Thoracic aorta (tissue), 2 donors: Measurements from ENCODE around the gene SAMD9. TPM values are rescaled to one million over a fixed set of nuclear protein-coding genes. Genes with fewer than 3 reads are reported as not detected.
A peak's percentile ranks its signal among the peaks of the same experiment; 100 is the strongest.

Experiments
- ATAC-seq: fragments of 150-250 bp; one replicate; pipeline ENCODE4 v1.8.0; 2017; ENCODE audit warnings: low read depth; ENCODE audit not compliant: insufficient number of reproducible peaks, low FRiP score
- DNase-seq: peaks from one replicate; pipeline ENCODE4 v3.0.0-alpha.2; 2020; ENCODE audit warnings: low spot score
- H3K27ac ChIP-seq, 2 donors: fragments of 200-600 bp; sonication (generic); 1 replicate in 1 of 2; 2 replicates in 1 of 2; pipeline ENCODE4 v1.5.1; 2016; ENCODE audit warnings: mild to moderate bottlenecking in 2 of 2, moderate library complexity in 2 of 2
- H3K27me3 ChIP-seq: fragments of 200-600 bp; sonication (generic); replicated peaks from 2 replicates; pipeline ENCODE4 v1.6.0; 2016; ENCODE audit warnings: mild to moderate bottlenecking; ENCODE audit not compliant: insufficient read depth
- H3K36me3 ChIP-seq: fragments of 200-600 bp; sonication (generic); one replicate; pipeline ENCODE4 v1.5.1; 2016
- H3K4me1 ChIP-seq, 2 donors: fragments of 200-600 bp; sonication (generic); 1 replicate in 1 of 2; 2 replicates in 1 of 2; pipeline versions ENCODE4 v1.5.1 to v1.6.0; 2016; ENCODE audit warnings: low read depth in 2 of 2, mild to moderate bottlenecking in 1 of 2; ENCODE audit not compliant: control insufficient read depth in 1 of 2
- H3K4me3 ChIP-seq: fragments of 200-600 bp; sonication (generic); 2 replicates; pipeline ENCODE4 v1.5.1; 2016; ENCODE audit warnings: mild to moderate bottlenecking
- H3K9me3 ChIP-seq: fragments of 200-600 bp; sonication (generic); 2 replicates; pipeline ENCODE4 v1.5.1; 2016
- total RNA-seq, 2 donors: library from RNA; depleted of rRNA; stranded (reverse); fragments of >200 nt; gene quantifications; one replicate each; pipeline versions ENCODE4 v1.1.0 to v1.2.3, GENCODE V29; 2016
- TF ChIP-seq, protein P1 (sequence below): fragments of 200-600 bp; sonication (generic); IDR thresholded peaks from one replicate; pipeline ENCODE4 v1.5.1; 2019; ENCODE audit warnings: antibody characterized with exemption

The SAMD9 gene
- total RNA-seq, 2 donors from 2014 or later = 10.2 TPM

- H3K36me3 ChIP-seq = no peaks in the 10 kb centered on the region
- no peak for ATAC-seq
- TF ChIP-seq, protein P1, sequence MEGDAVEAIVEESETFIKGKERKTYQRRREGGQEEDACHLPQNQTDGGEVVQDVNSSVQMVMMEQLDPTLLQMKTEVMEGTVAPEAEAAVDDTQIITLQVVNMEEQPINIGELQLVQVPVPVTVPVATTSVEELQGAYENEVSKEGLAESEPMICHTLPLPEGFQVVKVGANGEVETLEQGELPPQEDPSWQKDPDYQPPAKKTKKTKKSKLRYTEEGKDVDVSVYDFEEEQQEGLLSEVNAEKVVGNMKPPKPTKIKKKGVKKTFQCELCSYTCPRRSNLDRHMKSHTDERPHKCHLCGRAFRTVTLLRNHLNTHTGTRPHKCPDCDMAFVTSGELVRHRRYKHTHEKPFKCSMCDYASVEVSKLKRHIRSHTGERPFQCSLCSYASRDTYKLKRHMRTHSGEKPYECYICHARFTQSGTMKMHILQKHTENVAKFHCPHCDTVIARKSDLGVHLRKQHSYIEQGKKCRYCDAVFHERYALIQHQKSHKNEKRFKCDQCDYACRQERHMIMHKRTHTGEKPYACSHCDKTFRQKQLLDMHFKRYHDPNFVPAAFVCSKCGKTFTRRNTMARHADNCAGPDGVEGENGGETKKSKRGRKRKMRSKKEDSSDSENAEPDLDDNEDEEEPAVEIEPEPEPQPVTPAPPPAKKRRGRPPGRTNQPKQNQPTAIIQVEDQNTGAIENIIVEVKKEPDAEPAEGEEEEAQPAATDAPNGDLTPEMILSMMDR = no peak
Measured at GRCh38 chr7:93120592-93121549, 3.1 kb upstream of the SAMD9 start.

GRCh38 chr7:93119191-93119905, 1.6 kb upstream of the SAMD9 start:
- H3K9me3 ChIP-seq = no peaks in the 10 kb centered on the region
- TF ChIP-seq, protein P1 = no peak
- ATAC-seq (no peak), DNase-seq (no peak)
- H3K36me3 ChIP-seq = no peaks in the 10 kb centered on the region
- H3K27ac ChIP-seq = peak overlapping the region in 1 of 2 donors; percentile 21
- peak overlapping the region; percentile 18 for H3K4me3 ChIP-seq
- peaks cover 10 to 38% of the 10 kb centered on the region in 2 donors for H3K4me1 ChIP-seq
- H3K27me3 ChIP-seq = no peaks in the 10 kb centered on the region

More at GRCh38 chr7:93120592-93121549, 3.1 kb upstream of the SAMD9 start:
- DNase-seq = no peak
- Histone ChIP-seq H3K4me3 (no peak overlapping the region), H3K27ac (no peak overlapping the region), H3K27me3 (no peaks in the 10 kb centered on the region), H3K4me1 (peaks cover 10 to 29% of the 10 kb centered on the region in 2 donors), H3K9me3 (no peaks in the 10 kb centered on the region)

GRCh38 chr7:93117327-93117726, 452 bp downstream of the SAMD9 start:
- ATAC-seq = no peak
- Histone ChIP-seq H3K36me3 (no peaks in the 10 kb centered on the region), H3K27ac (peak overlapping the region; percentile 17 to 40), H3K27me3 (no peaks in the 10 kb centered on the region), H3K4me1 (peaks cover 10 to 38% of the 10 kb centered on the region in 2 donors), H3K9me3 (peaks cover 3% of the 10 kb centered on the region), H3K4me3 (peak overlapping the region; percentile 73)
- DNase-seq = no peak
- TF ChIP-seq, protein P1 = no peak

DNA sequence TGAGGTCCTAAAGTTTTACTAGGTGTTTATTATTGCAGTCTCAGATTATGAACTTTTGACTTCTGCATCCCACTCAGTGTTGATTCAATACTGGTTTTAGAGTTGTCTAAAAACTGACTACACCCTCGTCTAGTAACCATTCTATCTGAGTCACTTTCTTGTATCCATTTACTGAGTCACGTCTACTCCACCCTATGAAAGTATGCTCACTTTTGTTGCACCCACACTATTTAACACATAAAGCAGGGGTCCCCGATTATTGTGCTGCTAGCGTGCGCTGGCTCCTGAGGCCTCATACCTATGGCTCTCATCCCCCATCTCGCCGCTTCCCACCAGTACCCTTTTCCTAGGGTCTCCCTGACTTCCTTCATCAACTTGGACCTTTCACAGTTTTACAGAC, 2.0 kb downstream of the SAMD9 start:
- Histone ChIP-seq H3K4me1 (peaks cover 10 to 38% of the 10 kb centered on the region in 2 donors), H3K27ac (no peak overlapping the region), H3K4me3 (peak overlapping the region; percentile 7), H3K9me3 (peaks cover 11% of the 10 kb centered on the region), H3K27me3 (no peaks in the 10 kb centered on the region), H3K36me3 (no peaks in the 10 kb centered on the region)
- DNase-seq (no peak), ATAC-seq (no peak)
- TF ChIP-seq, protein P1 = no peak

DNA sequence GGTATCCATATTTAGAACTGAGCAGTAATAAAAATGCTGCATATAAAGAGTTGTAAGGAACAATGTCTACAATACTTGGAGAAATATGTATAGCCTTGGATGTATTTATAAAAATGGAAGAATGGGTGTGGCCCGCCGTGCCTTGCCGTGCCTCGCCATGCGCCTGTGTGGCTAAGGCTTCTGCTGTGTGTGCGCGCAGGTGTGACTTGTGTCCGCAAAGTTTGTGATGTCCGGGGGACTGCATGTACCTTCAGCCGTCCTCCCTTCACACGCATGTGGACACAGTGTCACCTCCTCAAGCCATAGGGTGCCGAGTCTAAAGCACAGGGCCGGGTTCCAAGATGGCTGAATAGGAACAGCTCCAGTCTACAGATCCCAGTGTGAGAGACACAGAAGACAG, 9.8 kb downstream of the SAMD9 start:
- Histone ChIP-seq H3K9me3 (peaks cover 86% of the 10 kb centered on the region), H3K27me3 (no peaks in the 10 kb centered on the region), H3K4me1 (no peaks in the 10 kb centered on the region), H3K36me3 (peaks cover 44% of the 10 kb centered on the region), H3K4me3 (no peak overlapping the region), H3K27ac (no peak overlapping the region)
- no peak for ATAC-seq
- TF ChIP-seq, protein P1 = no peak
- no peak for DNase-seq
